Hepatic stellate cell (primary cell): ENCODE data around the gene RIPOR2.

Source experiments
- DNase-seq: peaks from one replicate; pipeline ENCODE4 v3.0.0; 2011; ENCODE audit warnings: low spot score

The RIPOR2 gene

GRCh38 chr6:24847402-24847801 is 88.4 kb downstream of the RIPOR2 start:
- DNase-seq, result no peak

- no peak for DNase-seq
Observed at GRCh38 chr6:24845578-24845977, 90.2 kb downstream of the RIPOR2 start.

- DNase-seq, result no peak
Observed at GRCh38 chr6:24844903-24845302, 90.9 kb downstream of the RIPOR2 start.

- no peak for DNase-seq
Observed at GRCh38 chr6:24844061-24844460, 91.7 kb downstream of the RIPOR2 start.

GRCh38 chr6:24840187-24840586 is 95.6 kb downstream of the RIPOR2 start:
- no peak for DNase-seq

GRCh38 chr6:24838994-24839393 is 96.8 kb downstream of the RIPOR2 start:
- DNase-seq, result no peak

GRCh38 chr6:24838081-24838480 is 97.7 kb downstream of the RIPOR2 start:
- no peak for DNase-seq

- no peak for DNase-seq
Observed at GRCh38 chr6:24836109-24836508, 99.7 kb downstream of the RIPOR2 start.

GRCh38 chr6:24833711-24834386 is 101.9 kb downstream of the RIPOR2 start:
- no peak for DNase-seq

GRCh38 chr6:24832794-24833193 is 103.0 kb downstream of the RIPOR2 start:
- no peak for DNase-seq

- DNase-seq, result peak; percentile 20
Observed at GRCh38 chr6:24831771-24832716, 103.7 kb downstream of the RIPOR2 start.

GRCh38 chr6:24829657-24830056 is 106.1 kb downstream of the RIPOR2 start:
- DNase-seq, result no peak

GRCh38 chr6:24827970-24828369 is 107.8 kb downstream of the RIPOR2 start:
- no peak for DNase-seq

GRCh38 chr6:24827162-24827561 is 108.6 kb downstream of the RIPOR2 start:
- no peak for DNase-seq

GRCh38 chr6:24825130-24825630 is 110.6 kb downstream of the RIPOR2 start:
- no peak for DNase-seq

- peak; percentile 19 for DNase-seq
Observed at GRCh38 chr6:24824142-24824938, 111.4 kb downstream of the RIPOR2 start.

- DNase-seq, result no peak
Observed at GRCh38 chr6:24823185-24823584, 112.6 kb downstream of the RIPOR2 start.

GRCh38 chr6:24822696-24823095 is 113.1 kb downstream of the RIPOR2 start:
- no peak for DNase-seq

GRCh38 chr6:24821860-24822444 is 113.8 kb downstream of the RIPOR2 start:
- DNase-seq, result no peak

GRCh38 chr6:24818346-24818745 is 117.4 kb downstream of the RIPOR2 start:
- no peak for DNase-seq

- no peak for DNase-seq
Observed at GRCh38 chr6:24809728-24810127, 126.0 kb downstream of the RIPOR2 start.

GRCh38 chr6:24807584-24807983 is 128.2 kb downstream of the RIPOR2 start:
- no peak for DNase-seq
